ENCODE measurements around the gene TRIP13.
A peak's percentile ranks its signal among the peaks of the same experiment; 100 is the strongest.
"Not testable (repeated sequence)": the region's sequence is repeated elsewhere in the genome, so short reads cannot be mapped to it uniquely, and the experiment has no call there.

Gene TRIP13

DNA sequence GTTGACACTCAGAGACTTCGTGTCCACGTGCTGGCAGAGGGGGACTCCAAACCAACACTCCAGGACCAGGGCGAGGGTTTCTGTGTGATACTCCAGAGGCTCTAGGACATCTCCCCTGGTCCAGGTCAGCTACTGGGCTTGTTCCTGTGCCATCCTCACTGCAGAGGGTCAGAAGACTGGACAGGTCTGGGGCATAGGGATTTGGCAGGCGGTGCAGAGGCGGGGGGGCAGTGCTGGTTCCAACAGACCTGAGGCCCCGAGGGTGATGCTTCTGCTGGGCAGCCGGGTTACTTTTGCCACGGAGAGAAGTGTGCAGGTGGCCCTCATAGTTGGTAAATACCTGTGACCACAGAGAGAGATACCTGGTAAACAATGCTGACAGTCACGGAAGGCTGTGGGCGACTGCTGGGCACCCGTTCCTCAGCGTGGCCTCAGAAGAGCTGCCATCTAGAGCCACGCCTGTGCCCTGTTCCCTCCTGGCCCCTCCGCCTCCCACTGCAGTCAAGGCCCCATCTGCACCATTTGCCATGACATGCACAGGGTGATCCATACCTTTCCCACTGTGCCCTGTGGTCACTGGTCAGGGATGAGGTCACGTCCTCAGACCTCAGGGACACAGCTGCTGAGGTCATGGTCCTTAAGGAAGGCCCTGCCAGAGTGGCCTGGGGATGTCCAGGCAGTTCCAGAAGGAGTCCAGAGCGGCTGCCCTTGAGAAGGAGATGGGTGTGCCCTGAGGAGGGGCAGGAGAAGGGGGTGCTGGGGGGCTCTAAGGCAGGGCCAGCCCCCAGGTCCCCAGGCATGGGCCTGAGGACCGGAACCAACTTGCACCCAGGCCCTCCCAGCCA lies 30.0 kb downstream of the TRIP13 start:
- DNase-seq: no peak

DNA sequence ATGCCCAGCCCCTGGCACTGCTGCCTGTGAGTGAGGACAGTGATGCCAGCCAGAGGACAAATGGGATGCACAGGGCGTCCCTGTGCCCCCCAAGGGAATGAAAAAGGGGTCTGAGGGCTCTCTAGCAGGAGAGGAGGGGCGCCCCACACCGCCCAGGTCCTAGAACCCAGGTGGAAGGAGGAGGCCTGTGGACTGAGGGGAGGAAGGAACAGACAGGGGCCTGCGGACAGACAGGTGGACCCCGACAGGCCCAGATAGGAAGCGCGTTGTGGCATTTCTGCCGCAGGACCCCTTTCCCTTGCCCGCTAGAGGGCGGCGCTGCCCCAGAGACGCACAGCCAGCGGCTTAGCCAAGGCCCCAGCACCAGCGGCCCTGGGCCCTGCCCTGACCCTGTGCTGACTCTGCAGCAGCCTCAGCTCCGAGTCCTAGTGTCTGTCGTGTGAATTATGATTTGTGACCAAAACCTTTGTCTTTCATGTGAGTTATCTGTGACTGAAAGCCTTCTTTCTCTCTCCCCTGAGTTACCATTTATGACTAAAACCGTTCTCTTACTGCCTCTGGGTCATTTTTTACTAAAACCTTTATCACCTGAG lies 30.7 kb downstream of the TRIP13 start:
- DNase-seq: peak; percentile 22 to 49

DNA sequence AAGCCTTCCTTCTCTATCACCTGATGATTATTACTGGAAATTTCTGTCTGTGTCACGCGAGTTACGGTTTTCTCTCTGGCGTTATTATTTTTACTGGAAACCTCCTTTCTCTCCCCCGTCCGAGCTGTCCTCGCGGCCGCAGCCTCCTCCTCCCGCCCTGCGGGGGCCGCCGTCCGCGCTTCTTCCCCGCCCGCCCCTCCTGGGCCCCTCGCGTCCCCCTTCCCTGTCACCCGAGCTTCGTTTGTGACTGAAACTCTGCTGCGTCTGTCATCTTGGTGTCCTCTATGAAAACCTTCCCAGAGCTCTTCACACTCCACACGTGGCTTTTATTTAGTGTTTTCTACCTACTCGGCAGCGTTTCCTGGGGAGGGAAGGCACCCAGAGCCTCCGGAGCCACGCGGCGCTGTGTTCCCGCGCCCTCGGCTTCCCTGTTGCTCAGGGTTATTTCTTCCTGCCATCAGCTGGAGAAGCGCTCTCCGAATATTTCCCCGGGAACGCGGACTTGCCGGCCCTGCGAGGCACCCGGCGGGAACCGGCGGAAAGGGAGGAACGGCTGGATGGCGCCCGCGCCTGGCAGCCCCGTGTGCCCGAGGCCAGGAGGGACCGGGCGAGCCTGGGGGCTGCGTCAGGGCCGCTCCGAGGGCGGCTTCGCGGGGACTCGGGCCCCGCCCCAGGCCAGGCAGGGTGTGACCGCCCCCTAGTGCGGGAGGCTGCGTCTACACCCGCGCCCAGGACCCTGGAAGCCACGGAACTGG lies 33.9 kb downstream of the TRIP13 start:
- no peak for DNase-seq

DNA sequence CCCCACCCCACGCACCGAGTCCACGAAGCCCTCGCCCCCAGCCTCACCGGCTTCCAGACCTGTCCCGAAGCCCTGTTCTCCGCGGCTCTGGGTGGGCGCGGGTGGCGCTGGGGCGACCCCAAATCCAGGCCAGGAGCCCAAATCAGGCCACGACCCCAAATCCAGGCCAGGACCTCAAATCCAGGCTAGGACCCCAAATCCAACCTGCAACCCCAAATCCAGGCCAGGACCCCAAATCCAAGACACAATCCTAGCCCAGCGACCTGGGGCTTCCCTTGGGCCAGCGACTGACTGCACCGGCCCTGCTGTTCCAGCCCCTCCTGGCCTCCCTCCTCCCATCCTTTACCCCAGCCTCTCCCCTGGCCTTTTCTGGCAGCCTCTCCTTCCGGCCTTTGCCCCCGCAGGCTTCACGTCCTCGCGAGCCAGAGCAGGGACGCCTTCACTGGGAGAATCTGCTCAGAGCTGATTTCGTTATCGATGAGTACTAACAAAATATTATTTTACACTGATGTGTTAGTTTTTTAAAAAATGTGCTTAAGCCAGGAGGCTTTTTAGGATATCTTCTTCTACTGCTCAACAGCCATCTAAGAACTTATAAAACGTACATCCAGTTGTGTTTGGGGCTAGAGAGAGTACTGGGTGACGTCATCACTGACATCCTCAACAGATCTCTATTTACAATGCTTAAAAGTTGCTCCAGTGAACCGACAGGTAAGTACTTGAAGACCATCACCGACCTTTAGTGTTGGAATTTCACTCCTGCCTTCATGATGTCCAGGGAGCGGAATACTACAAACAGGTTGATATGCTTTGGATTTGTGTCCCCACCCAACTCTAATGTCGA lies 34.7 kb downstream of the TRIP13 start:
- DNase-seq: no peak

DNA sequence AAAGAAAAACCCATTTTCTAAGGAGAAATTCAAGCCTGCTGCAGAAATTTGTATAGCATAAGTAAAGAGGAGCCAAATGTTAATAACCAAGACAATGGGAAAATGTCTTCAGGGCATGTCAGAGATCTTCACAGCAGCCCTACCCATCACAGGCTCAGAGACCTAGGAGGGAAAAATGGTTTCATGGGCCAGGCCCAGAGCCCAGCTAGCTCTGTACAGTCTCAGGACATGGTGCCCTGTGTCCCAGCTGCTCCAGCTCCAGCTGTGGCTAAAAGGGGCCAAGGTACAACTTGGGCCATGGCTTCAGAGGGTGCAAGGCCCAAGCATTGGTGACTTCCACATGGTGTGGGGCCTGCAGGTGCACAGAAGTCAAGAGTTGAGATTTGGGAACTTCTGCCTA lies 36.5 kb downstream of the TRIP13 start:
- not testable (repeated sequence) for DNase-seq

DNA sequence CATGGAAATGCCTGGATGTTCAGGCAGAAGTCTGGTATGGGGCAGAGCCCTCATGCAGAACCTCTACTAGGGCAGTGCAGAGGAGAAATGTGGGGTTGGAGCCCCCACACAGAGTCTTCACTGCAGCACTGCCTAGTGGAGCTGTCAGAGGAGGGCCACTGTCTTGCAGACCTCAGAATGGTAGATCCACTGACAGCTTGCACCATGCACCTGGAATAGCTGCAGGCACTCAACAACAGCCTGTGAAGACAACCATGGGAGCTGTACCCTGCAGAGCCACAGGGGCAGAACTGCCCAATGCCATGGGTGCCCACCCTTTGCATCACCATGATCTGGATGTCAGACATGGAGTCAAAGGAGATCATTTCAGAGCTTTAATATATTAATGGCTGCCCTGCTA lies 36.9 kb downstream of the TRIP13 start:
- no peak for DNase-seq

DNA sequence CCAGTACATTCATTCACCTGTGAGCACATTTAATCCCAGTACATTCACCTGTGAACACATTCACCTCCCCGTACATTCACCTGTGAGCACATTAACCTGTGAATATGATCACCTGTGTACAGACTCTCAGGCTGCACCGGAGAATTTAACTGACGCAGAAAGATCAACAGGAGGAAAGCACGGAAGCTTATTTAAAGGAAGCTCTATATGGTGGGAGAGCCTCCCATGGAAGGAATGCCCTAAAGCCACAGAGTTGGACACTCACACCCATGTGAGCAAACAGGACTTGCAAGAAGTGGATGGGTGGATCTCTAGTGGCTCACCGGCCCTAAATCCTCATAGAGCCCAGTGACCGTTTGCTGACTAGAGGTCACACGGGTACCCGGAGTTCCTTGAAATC lies 38.2 kb downstream of the TRIP13 start:
- no peak for DNase-seq

DNA sequence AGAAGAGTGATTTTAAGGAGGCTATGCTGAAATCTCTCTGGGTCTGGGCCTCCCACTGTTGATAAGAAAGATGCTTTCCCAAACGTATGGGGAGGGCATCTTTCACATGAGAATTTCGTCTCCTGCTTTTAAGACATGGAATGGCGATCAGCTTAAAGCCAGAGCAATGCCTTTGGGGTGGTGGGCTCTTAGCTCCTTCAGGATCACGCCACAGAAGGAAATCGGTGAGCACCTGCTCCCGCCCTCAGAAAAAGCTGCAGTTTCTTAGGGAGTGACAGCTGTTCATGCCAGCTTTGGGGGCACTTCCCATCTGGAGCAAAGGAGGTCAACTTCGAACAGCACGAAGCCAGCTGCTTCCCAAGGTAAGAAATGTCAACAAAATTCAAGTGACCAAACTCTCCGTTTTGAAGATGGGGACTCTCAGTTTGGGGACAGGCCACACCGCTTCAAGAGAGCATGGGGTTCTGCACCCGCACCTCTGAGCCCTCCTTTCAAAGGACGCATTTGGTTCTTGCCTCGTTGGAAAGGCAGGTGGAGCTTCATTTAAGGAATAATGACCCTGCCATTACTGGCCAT lies 39.0 kb downstream of the TRIP13 start:
- DNase-seq: no peak

DNA sequence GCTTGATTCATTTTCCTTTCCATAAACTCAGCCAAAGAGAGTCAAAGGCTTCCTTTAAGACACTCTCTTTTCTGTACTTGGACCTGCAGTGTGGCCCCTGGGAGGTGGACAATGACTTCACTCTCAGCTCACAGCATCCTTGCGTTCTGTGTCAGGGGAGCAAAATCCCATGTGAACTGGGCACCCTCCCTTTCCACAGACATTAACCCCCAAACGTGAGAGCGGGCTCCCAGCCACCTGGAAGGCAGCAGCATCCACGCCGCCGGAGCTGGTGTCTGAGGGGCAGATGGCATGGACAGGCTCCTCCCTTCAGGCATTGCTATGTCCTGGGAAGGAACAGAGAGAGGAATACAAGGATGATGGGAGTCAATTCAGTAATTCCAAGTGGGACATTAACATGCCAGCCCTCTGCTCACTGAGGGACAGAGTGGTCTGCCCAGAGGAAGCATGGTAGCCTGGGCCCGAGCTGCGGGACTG lies 39.5 kb downstream of the TRIP13 start:
- no peak for DNase-seq

DNA sequence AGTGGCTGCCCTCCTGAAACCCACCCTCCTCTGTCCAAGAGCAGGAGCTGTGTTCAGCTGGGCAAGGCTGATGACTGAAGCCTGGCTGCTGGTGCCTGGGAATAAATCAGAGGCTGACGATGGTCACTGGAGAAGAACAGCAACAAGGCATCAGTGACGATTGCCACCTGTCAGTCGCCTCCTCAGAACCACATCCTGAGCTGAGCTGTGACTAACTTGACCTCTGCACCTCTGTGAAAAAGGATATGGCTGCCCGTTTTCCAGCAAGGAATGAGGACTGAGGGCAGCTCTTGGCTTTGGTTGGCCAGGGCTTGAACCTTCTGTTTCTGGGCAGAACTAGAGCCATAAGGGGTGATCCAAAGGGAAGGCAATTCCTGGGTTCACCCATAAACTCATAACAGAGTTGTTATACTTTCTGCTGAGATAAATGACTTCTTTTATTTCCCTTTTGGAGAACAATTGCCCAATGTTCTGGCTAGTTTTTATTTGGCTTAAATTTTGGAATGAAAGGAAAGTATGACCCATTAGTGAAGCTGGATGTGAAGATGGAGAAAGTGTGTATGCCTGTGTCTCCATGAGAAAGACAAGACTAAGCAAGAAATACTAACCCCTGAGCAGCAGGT lies 40.1 kb downstream of the TRIP13 start:
- DNase-seq: no peak

DNA sequence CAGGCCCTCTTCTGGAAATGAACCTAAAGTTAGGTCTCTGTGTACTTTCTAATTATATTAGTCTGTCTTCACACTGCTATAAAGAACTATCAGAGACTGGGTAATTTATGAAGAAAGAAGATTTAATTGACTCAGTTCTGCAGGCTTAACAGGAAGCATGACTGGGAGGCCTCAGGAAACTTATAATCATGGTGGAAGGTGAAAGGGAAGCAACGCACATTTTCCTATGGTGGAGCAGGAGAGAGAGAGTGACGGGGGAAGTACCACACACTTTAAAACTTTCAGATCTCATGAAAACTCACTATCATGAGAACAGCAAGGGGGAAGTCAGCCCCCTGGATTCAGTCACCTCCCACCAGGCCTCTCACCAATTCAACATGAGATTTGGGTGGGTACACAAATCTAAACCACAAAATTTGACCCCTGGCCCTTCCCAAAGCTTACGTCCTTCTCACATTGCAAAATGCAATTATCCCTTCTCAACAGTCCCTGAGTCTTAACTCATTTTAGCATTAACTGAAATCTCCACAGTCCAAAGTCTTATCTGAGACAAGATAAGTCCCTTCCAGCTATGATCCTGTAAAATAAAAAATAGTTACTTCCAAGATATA lies 40.7 kb downstream of the TRIP13 start:
- DNase-seq: no peak

DNA sequence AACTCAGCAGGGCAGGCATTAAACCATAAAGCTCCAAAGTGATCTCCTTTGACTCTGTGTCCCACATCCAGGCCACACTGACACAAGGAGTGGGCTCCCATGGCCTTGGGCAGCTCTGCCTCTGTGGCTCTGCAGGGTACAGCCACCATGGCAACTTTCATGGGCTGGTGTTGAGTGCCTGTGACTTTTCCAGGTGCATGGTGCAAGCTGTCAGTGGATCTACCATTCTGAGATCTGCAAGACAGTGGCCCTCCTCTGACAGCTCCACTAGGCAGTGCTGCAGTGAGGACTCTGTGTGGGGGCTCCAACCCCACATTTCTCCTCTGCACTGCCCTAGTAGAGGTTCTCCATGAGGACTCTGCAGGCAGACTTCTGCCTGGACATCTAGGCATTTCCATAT lies 41.3 kb downstream of the TRIP13 start:
- DNase-seq: not testable (repeated sequence)

DNA sequence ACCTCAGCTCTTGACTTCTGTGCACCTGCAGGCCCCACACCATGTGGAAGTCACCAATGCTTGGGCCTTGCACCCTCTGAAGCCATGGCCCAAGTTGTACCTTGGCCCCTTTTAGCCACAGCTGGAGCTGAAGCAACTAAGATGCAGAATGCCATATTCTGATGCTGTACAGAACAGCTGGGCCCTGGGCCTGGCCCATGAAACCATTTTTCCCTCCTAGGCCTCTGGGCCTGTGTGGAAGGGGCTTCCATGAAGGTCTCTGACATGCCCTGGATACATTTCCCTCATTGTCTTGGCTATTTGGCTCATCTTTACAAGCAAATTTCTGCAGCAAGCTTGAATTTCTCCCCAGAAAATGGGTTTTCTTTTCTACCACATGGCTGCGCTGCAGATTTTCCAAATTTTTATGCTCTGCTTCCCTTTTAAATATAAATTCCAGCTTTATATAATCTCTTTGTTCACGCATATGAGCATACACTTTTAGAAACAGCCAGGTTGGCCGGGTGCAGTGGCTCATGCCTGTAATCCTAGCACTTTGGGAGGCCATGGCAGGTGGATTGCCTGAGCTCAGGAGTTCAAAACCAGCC lies 41.8 kb downstream of the TRIP13 start:
- not testable (repeated sequence) for DNase-seq

DNA sequence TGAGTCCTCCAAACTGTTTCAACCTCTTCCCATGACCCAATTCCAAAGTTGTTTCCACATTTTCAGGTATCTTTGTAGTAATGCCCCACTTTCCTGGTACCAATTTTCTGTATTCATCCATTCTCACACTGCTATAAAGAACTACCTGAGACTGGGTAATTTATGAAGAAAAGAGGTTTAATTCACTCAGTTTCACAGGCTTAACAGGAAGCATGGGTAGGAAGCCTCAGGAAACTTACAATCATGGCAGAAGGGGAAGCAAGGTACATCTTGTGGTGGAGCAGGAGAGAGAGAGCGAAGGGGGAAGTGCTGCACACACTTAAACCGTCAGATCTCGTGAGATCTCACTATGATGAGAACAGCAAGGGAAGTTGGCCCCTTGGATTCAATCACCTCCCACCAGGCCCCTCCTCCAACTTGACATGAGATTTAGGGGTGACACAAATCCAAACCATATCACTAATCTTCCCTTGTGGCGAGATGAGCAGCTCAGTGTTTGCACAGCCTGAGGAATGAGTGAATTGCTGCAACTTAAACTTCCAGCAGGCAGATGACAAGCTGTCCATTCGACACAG lies 42.9 kb downstream of the TRIP13 start:
- no peak for DNase-seq

DNA sequence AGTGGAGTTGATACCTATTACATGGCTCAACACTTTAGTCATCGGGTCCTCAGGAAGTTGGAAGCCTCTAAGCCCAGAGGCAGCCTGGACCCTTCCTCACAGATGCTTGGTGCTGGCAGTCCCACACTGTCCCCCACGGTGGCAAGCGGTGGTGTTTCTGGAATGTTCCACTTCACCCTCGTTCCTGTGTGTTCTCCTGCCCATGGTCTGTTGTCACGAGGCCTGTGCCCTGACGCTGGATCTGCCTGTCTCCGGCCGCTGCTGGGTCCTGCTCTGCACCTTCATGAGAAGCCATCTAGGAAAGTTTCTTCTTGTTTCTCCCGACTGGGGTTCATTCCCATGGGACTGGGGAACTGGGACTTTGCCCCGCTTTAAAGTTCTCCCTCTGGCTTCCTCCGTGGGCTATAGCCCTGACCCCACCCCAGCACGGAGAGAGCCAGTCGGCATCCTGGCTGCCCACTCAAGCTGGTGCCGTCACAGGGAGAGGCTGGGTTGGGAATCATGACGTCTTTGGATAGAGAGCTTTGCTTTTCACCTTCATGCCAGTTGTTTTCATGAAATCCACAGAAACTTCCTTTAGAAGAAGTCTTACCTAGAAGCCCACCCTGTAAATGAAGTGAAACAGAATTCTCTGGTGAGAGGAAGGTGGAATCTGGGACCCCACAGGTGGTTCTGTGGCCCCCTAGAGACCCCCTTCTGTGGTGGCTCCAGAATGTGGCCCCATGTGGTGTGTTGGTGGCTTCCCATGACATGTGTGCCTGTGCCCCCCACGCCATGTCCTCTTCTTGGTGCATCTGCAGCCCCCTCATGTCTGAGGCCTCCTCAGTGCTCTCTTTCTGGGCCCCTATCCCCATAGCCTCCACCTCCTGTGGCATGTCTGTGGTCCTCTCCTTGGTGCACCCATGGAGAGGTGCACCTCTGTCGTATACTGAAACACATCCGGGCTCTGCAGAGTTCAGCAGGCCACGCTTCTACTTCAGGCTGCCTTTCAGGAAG lies 43.8 kb downstream of the TRIP13 start:
- no peak for DNase-seq

DNA sequence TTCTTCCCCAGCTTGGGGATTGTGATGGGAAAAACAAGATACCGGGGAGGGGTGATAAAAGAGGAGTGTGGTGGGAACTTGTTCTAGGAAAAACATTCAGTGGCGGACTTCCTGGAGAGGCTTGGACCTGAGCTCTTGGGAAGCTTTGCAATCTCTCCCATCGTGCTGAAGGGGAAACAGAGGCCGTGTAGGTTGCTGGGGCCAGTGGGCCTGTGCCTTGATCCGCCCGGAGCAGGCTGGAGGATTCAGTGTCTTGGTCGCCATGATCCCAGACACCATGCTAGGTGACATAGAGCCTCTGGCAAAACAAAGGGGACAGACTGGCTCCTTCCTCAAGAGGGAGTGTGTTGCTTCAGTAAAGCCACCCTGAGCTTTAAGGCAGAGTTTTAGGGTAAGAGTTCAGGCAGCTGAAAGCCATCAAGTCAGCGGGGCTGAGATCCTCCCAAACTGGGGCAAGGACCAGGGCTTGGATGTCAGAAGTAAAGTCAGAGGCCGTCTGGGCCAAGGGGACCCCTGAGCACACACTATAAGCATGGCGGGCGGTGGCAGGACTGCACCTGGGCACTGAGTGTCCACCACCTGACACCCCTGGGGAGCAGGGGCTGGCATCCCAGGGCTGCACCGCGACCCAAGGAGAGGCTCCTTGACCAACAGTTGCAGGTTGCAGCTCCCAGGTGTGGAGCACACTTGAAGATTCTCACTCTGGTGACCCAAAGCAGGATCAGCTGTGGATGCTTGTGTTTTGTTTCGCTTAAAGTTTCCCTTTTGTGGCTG lies 44.7 kb downstream of the TRIP13 start:
- no peak for DNase-seq

DNA sequence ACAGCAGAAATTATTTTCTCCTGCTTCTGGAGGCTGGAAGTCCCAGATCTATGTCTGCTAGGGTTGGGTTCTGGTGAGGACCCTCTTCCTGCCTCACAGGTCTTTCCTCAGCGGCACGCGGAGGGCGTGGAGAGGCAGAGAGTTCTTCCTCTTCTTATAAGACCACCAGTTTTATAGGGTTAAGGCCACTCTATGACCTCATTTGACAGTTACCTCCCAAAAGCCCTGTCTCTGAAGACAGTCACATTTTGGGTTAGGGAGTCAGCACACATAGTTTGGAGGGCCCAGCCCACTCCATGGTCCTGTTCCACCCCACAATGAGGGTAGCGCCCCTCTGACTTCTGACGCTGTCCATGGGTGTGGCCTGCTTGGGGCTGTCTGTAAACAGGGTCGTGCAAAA lies 46.7 kb downstream of the TRIP13 start:
- no peak for DNase-seq

DNA sequence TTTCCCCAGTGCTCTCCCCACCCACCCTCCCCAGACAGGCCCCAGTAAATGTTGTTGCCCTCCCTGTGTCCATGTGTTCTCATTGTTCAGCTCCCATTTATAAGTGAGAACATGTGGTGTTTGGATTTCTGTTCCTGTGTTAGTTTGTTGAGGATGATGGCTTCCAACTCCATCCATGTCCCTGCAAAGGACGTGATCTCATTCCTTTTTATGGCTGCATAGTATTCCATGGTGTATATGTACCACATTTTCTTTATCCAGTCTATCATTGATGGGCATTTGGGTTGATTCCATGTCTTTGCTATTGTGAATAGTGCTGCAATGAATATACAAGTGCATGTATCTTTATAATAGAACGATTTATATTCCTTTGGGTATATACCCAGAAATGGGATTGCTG lies 48.1 kb downstream of the TRIP13 start:
- not testable (repeated sequence) for DNase-seq

Data from NCI-H187 (cell line).